Upper lobe of left lung (tissue), 4 donors: ENCODE data around the gene TMEM121B.

Experiments used
- CTCF ChIP-seq, 6 experiments: fragments of 450-650 bp in 4 of 6; fragments of 200-600 bp in 2 of 6; sonication (generic) in 2 of 6; IDR thresholded peaks; one replicate each; pipeline ENCODE4 v1.5.1; 2016 to 2019; ENCODE audit warnings: antibody characterized with exemption in 6 of 6
- POLR2A ChIP-seq, 4 donors: fragments of 450-650 bp; IDR thresholded peaks; one replicate each; pipeline ENCODE4 v1.5.1; 2016 to 2017; ENCODE audit warnings: antibody characterized with exemption in 4 of 4, mild to moderate bottlenecking in 2 of 4
- POLR2AphosphoS5 ChIP-seq, 2 donors: sonication (generic); formaldehyde crosslinking; IDR thresholded peaks; one replicate each; pipeline ENCODE4 v1.5.1; 2017; ENCODE audit warnings: antibody characterized with exemption in 2 of 2

DNA sequence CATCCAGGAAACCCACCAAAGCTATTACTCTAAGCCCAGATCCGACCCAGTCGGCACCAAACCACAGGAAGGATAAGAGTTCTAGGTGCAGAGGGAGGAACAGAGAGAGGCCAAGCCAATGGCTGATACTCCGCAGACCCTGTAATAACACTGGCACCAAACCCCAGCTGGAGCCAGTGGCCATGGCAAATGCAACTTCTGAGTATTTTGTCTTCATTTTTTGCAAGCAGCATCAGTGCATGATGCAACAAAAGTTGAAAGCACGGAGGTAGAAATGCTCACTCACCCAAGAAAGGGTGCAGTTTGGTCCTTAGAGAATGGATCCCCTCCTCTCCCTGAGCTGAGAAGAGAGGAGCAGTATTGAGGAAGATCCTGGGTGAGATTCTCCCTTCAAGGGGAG is 2.8 kb downstream of the TMEM121B start:
- TF ChIP-seq CTCF (IDR thresholded peaks at IDR 0.05) = no peak
- no peak for TF ChIP-seq POLR2A (IDR thresholded peaks at IDR 0.05)
- no peak for TF ChIP-seq POLR2AphosphoS5 (IDR thresholded peaks at IDR 0.05)
